GM21619 (cell line): ENCODE measurements around the gene HLCS.
"Not testable (repeated sequence)": the region's sequence is repeated elsewhere in the genome, so short reads cannot be mapped to it uniquely, and the experiment has no call there.

ENCODE experiments used
- ATAC-seq: cut with Tn5 transposase; IDR thresholded peaks from one replicate; pipeline ENCODE4 v1.9.1; 2021; ENCODE audit not compliant: unreplicated experiment

Gene HLCS

DNA sequence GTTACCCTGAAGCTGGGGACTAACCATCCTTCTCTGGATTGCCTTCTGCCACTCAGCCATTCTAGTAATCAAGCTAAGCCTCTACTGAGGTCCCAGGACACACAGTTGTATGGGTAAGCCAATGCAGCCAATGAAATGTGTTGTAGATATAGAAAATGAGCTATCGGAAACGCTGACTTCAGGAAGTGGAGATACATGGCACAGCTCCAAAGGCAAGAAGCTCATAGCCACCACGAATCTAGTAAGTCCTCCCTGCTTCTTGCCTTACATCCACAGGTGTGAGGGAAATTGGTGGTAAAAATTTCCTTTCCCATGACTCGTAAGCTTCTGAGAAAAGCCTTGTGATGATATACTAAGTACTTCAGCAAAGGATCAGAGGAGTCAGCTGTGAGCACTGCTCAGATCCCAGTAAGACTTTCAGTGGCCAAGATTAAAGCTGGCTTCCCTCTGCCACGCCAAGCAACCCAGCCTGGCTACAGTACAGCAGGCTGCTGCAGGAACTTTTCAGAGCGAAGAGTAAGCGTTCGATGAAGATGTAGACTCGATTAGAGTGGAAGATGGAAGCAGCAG is 149.8 kb downstream of the HLCS start:
- no peak for ATAC-seq

DNA sequence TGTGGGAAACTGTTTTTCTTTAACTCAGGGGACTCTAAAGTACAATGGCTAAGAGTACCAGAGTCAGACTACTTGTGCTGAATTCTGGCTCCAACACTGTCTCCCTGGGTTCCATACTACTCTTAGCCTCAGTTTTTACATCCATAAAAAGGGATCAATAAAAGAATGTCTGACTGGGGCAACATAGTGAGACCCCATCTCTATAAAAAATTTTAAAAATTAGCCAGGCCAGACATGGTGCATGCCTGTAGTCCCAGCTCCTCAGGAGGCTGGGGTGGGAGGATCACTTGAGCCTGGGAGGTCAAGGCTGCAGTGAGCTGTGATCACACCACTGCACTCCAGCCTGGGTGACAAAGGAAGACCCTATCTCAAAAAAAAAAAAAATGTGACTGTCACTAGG is 150.4 kb downstream of the HLCS start:
- not testable (repeated sequence) for ATAC-seq

DNA sequence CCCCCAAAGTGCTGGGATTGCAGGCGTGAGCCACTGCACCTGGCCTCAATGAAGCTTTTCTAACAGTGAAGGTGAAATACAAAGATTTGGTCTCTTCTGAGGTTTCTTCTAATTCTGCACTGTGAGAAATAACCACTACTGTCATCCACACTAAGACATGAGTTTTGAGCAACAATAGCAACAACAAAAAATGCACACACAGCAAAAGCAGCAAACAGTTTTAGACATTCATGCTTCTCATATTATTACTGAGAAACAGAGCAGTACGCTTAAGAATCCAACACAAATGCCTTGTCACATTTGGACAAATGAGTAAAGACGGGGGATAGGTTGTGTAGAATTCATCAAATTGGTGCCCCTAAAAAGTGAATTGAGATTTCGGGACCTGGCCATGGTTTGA is 151.2 kb downstream of the HLCS start:
- ATAC-seq = no peak

DNA sequence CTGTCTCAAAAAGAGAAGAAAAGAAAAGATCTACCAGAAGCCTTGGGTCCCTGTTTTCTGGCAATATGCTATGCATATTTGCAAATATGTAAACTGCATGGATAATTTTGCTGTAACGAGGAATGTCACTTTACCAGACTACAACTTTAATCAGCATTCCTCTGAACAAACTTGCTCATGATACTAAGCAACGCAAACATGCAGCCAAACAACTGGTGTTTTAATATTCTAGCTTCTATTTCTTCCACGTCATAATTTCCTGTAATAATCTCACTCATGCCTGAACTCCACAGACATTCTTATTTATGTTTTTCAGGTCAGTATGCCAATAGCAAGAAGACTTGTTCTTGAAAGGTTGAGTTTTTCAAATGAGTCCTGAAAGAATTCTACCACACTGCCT is 153.4 kb downstream of the HLCS start:
- ATAC-seq = no peak

DNA sequence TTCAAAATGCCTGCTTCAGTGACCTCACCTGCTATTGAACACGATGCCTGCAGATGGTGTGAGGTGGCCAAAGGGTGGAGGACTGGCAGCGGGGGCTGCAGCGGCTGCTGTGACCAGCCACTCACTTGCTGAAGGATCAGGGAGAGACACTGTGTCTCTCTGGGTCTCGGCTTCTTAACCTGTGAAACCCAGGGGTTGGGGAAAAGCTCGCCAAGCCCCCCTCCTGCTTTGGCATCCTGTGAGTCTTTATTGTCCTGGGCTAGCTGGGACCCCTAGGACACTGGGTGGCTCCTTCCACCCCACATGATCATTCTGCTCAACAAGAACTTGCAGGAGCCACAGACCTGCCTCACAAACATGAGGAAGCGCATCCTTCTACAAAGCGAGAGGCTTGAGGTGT is 154.7 kb downstream of the HLCS start:
- ATAC-seq = no peak

DNA sequence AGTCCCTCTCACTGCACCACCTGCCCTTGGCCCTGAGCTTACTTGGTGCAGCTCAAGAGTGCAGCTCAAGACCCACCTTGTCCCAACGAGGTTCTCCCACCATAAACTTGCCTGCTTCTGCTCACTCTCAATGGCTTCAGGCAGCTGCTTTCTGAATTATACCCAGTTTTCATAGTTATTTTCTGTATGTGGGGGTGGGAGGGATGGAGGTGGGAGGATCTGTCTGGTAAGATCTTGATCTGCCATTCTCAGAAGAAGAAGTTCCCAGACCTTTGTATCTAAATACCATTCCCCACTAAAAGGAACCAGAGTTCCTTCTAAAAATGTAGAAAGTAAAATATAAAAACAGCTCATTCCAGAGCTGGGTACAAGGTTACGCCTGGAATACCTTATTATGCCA is 156.0 kb downstream of the HLCS start:
- no peak for ATAC-seq

DNA sequence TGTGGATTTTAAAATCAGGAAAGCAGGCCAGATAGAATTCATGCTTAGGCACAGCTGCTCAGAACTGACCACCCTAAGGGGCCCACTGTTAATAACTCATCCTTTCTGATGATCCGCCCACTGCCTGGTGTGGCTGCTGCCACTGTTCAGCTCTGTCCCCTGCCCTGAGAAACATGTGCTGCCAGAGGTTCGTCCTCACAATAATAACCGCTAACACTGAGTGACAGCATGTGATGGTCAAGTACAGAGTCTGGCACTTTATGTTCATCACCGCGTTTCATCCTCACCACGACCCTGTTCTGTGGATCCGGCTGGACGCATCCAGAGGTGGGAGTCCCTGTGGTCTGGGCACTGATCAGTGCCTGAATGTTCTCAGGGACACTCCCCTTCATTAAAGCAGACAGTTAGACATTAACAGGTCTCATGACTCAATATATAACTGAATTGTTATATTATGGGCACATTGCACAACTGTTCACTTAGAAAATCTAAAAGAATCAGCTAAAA is 159.0 kb downstream of the HLCS start:
- ATAC-seq = no peak

DNA sequence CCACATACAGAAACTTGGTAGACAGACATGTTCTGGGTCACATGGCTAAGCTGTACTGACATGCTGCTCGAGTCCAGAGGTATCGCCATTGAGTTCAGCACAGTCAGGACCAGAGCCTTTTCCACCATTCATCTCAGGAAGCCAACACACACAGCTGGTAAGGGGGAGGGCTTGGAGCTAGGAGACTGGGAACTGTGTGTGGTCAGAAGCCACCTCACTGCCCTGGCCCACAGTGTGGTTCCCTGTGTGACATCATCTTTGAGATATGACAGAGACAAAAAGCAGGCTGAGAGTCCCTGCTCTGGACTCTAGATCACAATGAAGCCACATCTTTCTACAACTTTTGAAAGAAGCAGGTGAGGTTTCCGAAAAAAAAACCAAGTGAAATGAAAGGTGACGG is 160.4 kb downstream of the HLCS start:
- no peak for ATAC-seq

DNA sequence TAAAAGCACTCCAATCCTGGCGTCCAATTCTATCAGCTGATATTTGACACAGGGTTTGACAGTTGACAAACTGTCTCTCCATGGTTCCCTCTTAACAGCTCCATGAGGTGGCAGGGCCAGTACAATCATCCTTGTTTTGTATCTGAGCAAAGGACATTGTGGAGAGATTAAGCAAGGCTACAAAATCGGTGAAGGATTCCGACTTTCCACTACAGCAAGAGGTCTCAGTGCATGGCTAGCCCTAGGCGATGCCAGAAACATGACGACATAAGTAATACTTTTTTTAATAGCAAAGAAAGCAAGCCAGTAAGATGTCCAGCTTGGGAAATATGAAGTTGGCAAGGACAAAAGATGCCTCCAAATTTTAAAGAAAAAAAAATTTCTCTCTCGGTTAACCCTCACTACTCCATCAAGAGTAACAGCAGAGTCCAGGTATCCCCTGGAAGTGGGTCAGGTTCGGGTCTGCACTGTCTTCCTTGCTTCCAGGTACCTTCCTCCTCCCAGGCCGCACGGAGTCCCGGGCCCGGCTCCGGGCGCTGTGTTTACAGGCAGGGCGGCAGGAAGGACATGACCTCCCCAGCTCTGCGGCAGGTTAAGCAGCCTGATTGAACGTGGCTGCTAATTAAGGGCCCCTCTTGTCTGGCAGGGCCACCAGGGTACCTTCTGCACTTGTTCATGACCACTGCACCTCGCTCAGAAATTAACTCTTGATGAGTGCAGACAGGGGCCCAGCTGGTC is 161.4 kb downstream of the HLCS start:
- no peak for ATAC-seq

DNA sequence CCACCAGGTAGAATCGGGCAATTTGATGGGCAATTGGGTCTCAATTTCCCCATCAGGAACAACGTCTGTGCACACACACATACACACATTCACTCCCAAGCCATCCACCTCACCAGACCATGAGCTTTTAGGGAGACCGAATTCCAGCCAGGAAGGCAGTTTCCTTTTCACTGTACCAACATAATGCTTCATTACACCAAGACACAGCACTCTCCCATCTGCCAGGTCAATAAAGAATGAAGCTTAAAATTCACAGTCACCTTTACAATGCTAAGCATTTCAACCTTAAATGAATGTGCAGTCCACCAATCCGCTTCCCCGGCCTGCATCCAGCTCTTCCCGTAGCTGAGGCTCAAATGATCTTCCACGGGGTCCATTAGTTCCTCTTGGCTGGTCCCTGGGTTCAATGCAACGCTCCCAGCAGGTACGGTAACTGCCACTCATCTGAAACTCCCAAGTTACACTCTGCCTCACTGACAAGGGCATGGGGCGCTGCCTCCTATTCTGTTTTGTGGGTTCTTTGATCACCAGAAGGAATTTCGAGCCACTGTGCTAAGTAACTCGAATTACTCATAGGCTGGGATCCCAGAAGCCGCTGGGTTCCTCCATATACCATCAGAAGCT is 162.5 kb downstream of the HLCS start:
- ATAC-seq = no peak

DNA sequence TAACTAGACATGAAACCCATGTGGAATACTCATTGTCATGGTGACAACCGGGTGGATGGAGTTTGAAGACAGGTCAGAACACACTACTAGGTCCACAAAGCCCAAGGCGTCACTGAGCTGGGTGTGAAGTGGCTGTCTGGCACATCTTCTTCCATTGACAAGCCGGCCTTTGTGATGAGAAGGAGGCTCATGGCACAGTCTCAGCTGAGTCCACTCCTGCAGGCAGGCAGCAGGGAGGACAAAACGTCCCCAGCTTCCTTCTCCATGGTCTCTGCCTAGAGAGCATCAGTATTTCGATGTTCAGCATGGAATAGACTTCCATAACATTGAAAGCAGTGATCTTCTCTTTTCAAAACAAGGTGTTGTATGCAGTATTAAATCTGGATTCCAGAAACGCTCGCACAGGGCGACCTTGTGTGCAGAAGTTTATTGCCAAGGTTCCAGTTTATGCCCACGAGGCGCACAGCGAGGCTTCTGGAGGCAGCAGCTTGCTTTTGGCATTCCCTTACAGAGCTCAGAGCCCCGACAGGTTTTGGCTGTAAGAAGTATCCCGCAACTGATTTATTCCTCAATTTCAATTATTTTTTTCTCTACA is 163.3 kb downstream of the HLCS start:
- no peak for ATAC-seq

DNA sequence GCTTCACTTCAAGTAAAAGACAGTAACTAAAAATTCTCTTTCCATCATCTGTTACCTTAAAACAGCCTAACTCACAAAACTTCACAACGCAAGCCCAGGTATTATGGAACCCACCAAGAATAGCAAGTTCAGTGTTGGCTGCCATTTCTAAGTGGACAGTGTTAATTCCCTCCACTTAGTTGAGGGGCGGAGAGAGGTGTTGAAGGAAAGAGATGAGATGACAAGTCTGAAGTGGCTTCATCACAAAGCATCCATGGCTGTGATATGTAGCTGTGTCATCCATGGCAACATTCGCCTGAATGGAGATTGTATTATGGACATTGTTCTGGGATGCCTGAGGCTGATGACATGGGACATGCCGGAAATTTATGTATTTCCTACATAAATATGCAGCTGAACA is 165.7 kb downstream of the HLCS start:
- no peak for ATAC-seq

DNA sequence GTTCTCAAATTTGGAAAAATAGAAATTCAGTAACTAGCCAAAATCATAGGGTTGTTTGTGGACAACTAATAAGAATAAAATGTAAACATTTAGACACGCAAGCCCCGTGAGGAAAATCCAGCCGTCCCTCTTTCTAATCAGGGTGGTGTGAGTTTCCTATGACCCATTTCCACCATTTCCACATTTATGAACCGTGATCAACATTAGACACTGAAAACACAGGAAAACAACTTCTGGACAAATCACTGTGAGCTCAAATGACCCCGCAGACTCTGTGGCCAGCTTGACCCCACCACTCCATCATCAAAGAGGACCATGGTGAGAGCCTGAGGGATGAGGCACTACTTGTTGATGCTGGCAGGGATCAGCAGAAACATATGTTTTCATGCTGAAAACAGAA is 166.6 kb downstream of the HLCS start:
- ATAC-seq = no peak

DNA sequence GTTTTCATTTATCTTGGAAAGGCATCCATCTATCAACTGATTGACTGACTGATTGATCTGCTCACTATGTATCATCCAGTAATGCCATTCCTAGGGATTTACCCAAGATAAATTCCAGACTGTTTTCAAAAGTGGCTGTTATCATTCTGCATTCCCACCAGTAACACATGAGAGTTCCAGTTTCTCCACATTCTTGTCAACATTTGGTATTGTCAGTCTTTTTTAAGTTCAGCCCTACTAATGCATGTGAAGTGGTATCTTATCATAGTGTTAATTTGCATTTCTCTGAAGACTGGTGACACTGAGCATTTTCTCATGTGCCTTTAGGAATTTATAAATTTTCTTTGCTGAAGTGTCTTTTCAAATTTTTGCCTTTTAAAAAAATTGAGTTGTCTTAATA is 168.0 kb downstream of the HLCS start:
- ATAC-seq = no peak

DNA sequence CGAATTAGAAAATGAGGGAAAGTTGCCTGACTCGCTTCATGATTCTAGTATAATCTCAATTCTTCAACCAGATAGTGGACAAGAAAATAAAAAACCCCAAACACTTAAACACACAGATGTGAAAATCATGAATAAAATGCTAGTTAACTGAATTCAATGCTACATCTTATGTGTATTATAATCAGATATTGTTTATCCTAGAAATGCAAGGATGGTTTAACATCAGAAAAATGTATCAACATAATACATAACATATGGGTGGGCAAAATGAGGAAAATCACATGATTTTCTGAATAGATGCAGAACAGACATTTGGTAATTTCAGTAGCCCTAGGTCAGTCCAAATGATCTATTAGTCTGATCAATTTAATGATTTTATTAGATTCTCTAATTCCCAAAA is 170.4 kb downstream of the HLCS start:
- ATAC-seq = no peak

DNA sequence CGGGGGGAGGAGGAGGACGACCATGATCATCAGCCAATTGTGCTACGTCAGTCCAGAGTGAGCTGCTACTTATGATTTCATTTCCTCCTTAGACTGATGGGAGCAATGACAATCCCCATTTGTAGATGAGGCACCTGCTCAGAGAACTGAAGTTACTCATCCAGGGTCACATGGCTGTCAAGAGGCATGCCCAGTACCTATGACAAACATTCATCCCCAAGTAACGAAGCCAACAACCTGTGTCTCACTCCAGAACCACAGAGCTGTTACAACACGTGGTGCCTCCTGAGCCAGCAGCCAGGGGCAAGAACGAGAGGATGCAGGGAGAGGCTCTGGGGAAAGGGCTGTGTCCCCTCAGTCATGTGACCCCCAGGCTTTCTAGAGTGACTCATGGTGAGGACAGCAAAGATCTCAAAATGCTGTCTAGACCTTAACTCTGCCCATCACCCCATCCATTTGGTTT is 173.9 kb downstream of the HLCS start:
- ATAC-seq = no peak

DNA sequence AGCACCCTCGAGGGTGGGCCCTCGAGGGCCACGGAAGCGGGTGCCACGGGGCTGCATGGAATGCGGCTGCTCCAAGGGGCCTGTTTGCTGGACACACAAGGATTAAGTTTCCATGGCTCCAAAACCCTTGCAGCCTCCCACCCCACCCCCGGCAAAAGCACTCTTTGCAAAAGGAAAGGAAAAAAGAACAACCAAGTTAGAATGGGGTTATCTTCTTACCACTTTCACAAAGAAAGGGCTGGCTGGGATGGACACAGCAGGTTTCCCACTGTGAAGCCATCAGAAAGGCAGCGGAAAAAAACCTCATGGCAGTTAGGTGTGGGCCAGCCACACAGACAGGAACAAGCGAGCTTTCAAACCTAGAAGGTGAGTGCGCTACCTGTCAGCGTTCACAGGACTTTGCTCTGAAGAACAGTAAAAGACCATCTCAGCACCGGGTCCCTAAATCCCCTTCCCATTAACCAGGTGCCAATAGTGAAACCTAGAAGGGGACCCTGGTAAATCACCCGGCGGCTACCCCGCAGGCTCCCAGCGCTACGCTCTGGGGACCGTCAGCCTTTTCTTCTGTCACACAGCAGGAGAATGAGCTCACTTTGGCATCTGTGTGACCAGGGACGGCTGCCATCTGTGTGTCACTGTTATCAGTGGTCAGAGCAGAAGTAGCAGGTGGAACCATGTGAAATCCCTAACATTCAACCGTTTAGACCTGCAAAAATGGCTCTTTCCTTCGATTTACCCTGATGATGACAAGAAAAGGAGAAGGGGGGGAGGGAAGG is 174.6 kb downstream of the HLCS start:
- ATAC-seq = no peak

DNA sequence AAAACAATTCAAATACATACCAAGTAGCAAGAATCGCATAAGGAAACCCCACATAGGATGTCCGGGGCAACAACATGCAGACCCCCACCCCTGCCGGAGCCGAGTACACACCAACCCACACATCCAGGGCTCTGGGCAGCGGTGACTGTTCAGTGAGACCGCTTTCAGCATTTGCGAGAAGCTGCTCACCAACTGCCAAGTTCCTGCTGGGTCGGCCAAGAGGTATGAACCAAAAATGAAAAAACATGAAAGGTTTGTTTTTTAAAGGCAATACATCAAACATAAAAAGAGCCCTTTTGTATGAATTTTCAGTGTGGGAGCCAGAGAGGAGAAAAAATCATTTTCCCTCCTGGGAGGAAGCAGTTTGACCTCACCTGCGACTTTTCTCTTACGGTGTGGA is 175.3 kb downstream of the HLCS start:
- ATAC-seq = no peak

DNA sequence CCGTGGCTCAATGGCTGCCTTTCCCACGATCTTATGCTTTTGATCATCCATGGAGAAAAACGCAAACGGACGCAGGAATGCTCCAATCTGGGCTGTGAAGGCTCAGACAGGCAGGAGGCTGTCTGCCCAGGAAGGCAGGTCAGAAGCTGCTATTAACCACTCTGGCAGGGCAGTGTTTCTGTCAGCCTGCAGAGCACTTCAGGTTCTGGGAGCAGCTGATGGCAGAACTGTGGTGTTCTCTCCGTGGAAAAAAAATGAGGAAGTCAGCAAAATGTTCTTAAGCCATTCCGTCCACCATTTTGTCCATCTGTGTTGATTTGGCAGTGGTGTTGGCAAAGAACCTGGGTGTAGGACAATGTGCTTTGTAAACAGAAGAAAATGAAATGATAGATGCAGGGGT is 175.9 kb downstream of the HLCS start:
- ATAC-seq = no peak

DNA sequence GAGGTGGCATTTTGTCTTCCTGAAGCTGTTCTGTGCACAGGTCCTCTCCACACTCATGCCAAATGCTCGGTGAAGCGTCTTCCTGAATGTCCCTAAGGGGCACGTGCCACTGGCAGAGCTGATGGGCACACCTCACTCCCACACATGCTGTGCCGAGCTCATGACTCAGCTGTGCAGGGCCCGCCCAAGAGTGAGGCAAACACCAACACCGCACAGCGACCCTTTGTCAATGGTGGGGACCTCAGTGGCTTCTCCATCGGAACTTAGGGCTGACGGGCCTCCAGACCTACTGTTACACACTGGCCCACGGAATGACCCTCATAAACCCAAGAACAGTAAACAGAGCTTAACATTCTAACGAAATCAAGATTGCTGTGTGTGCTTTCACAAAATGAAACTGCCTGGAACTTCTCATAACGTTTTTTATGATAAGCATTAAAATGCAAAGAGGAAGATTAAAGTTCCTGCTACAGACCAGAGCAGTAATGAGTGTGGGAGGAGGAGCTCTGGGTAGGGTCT is 178.3 kb downstream of the HLCS start:
- no peak for ATAC-seq

DNA sequence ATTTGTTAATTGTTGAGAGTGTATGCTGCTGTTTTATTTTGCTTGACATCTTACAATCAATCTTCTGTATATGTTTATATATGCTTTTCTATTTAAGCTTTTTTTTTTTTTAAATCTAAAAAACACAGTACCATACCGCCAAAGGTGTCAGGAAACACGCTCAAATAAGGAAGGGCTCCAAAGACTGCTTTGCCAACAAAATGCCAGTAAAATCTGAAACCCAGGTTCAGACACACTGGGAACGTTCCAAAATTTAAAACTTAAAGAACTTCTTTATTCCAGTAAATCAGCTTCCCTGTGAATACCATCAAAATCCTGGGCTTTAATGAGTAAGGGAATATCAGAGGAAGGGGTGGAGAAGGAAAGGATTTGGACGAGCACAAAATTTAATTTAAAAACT is 180.3 kb downstream of the HLCS start:
- ATAC-seq = no peak
